ENCODE measurements around the gene TENM4. TPM values are rescaled to one million over a fixed set of nuclear protein-coding genes. Genes with fewer than 3 reads are reported as not detected.

TENM4 gene
- total RNA-seq, 4 donors from 2014 or later: 0.02 to 0.82 (median 0.23) TPM

GRCh38 chr11:79362821-79363220, 78.0 kb downstream of the TENM4 start:
- intact Hi-C loops (cut with DNase I; ENCODE audit: low total_unique reads): no loop called here
- no peak overlapping the region for H3K4me3 ChIP-seq
- ATAC-seq: no peak
- in situ Hi-C loops (cut with MboI; ENCODE audit: low sequenced_read_pairs in 4 of 4): no loop called here
- no peaks in the 10 kb centered on the region for H3K36me3 ChIP-seq
- no peaks in the 10 kb centered on the region for H3K27me3 ChIP-seq
- no peaks in the 10 kb centered on the region for H3K9me3 ChIP-seq
- no peak for DNase-seq
- TF ChIP-seq POLR2A (IDR thresholded peaks at IDR 0.05) (no peak), CTCF (IDR thresholded peaks at IDR 0.05 in 4 of 5, conservative IDR thresholded peaks at IDR 0.05 in 1 of 5) (no peak)
- H3K27ac ChIP-seq: no peak overlapping the region
- H3K4me1 ChIP-seq: no peaks in the 10 kb centered on the region

GRCh38 chr11:79362206-79362757, 78.5 kb downstream of the TENM4 start:
- ATAC-seq (no peak), DNase-seq (no peak)
- intact Hi-C loops (cut with DNase I; ENCODE audit: low total_unique reads): no loop called here
- Histone ChIP-seq H3K27ac (no peak overlapping the region), H3K4me3 (no peak overlapping the region), H3K36me3 (no peaks in the 10 kb centered on the region), H3K27me3 (no peaks in the 10 kb centered on the region), H3K4me1 (no peaks in the 10 kb centered on the region), H3K9me3 (no peaks in the 10 kb centered on the region)
- in situ Hi-C loops (cut with MboI; ENCODE audit: low sequenced_read_pairs in 4 of 4): no loop called here
- TF ChIP-seq CTCF (IDR thresholded peaks at IDR 0.05 in 4 of 5, conservative IDR thresholded peaks at IDR 0.05 in 1 of 5): no peak
- no peak for TF ChIP-seq POLR2A (IDR thresholded peaks at IDR 0.05)

DNA sequence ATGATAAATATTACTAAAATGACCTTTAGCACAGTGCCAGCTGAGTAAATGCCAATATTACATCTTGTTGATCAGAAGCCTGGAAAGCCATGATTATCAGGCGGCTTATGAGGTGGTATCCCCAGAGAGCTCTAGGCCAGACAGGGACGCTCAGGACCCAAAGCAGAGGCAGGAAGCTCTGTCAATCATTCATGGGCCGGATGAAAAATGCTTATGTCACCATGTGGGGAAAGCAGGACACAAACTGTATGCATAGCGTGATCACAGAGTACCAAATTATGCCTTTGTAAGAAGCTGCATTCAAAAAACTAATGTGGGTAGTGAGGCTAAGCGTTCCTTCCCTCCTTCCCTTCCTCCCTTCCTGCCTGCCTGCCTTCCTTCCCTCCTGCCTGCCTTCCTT, 82.6 kb downstream of the TENM4 start:
- Histone ChIP-seq H3K27me3 (peaks cover 0 to 2% (median 0%) of the 10 kb centered on the region in 3 donors), H3K27ac (no peak overlapping the region), H3K4me3 (no peak overlapping the region), H3K9me3 (no peaks in the 10 kb centered on the region), H3K4me1 (no peaks in the 10 kb centered on the region), H3K36me3 (no peaks in the 10 kb centered on the region)
- intact Hi-C loops (cut with DNase I; ENCODE audit: low total_unique reads) (no loop called here), in situ Hi-C loops (cut with MboI; ENCODE audit: low sequenced_read_pairs in 4 of 4) (no loop called here)
- TF ChIP-seq POLR2A (IDR thresholded peaks at IDR 0.05) (no peak), CTCF (IDR thresholded peaks at IDR 0.05 in 4 of 5, conservative IDR thresholded peaks at IDR 0.05 in 1 of 5) (no peak)
- no peak for DNase-seq
- no peak for ATAC-seq

- Histone ChIP-seq H3K4me3 (no peak overlapping the region), H3K27ac (no peak overlapping the region), H3K27me3 (peaks cover 0 to 4% (median 0%) of the 10 kb centered on the region in 3 donors), H3K4me1 (no peaks in the 10 kb centered on the region), H3K9me3 (no peaks in the 10 kb centered on the region), H3K36me3 (no peaks in the 10 kb centered on the region)
- intact Hi-C loops (cut with DNase I; ENCODE audit: low total_unique reads): no loop called here
- TF ChIP-seq POLR2A (IDR thresholded peaks at IDR 0.05) (no peak), CTCF (IDR thresholded peaks at IDR 0.05 in 4 of 5, conservative IDR thresholded peaks at IDR 0.05 in 1 of 5) (no peak)
- DNase-seq: no peak
- ATAC-seq: no peak
- in situ Hi-C loops (cut with MboI; ENCODE audit: low sequenced_read_pairs in 4 of 4): no loop called here
Measured at GRCh38 chr11:79353706-79354105, 87.1 kb downstream of the TENM4 start.

DNA sequence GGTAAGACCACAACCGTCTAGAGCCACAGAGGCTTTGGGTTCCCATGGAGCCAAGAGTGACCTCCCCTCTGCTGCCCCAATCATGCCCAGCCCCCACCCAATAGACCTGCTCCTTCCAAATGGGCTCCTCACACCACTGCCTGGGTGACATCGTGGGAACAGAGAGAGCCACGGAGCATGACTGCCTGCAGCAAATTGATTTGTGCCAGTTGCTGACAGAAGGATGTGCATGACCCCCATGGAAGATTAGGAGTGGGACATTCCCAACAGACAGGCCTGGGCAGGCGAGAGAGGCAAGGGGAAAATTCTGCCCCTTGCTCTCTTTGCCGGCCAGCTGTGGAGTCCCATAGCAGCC, 88.5 kb downstream of the TENM4 start:
- in situ Hi-C loops (cut with MboI; ENCODE audit: low sequenced_read_pairs in 4 of 4): no loop called here
- DNase-seq: no peak
- Histone ChIP-seq H3K4me1 (no peaks in the 10 kb centered on the region), H3K36me3 (no peaks in the 10 kb centered on the region), H3K27me3 (peaks cover 0 to 6% (median 0%) of the 10 kb centered on the region in 3 donors), H3K9me3 (no peaks in the 10 kb centered on the region), H3K4me3 (no peak overlapping the region), H3K27ac (no peak overlapping the region)
- no peak for TF ChIP-seq POLR2A (IDR thresholded peaks at IDR 0.05)
- TF ChIP-seq CTCF (IDR thresholded peaks at IDR 0.05 in 4 of 5, conservative IDR thresholded peaks at IDR 0.05 in 1 of 5): no peak
- intact Hi-C loops (cut with DNase I; ENCODE audit: low total_unique reads): no loop called here
- ATAC-seq: no peak

Data from gastrocnemius medialis (tissue), 4 donors.